ENCODE data around the gene TECTB. TPM values are rescaled to one million over a fixed set of nuclear protein-coding genes. Genes with fewer than 3 reads are reported as not detected.

Gene TECTB
- total RNA-seq, 1 donor: not detected

DNA sequence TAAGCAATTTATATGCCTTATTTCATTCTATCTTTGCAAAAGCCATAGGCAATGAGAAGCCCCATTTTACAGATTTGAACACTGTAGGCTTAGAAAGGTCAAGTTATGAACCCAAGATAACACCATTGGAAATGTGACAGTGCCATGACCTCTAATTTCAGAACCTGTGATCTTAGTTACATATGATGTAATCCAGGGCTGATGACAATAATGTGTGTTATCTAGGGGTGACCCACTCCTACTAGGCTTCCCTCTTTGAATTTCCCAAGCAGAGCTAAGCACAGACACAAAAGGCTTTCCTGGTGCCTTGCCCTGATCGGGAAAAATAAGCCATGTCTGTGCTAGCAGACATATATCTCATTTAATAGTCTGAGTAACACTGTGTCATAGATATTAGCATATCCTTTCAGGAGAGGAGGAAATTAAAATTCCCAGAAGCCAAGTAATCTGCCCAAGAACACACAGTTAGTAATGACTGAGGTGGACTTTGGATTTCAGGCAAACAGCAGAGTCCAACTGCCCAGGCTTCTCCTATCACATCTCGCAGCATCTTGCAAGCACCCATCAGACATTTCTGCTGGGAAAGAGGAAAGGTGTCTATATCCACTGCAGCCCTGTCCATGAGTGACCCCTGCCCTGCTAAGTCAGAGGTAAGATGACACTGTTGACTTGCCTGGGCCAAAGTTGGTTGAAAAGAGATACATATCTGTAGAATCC, 2.8 kb upstream of the TECTB start:
- no peak overlapping the region for H3K4me3 ChIP-seq (ENCODE audit: low read depth, low read length)
- DNase-seq (ENCODE audit: low read depth): no peak
- TF ChIP-seq, protein P1, sequence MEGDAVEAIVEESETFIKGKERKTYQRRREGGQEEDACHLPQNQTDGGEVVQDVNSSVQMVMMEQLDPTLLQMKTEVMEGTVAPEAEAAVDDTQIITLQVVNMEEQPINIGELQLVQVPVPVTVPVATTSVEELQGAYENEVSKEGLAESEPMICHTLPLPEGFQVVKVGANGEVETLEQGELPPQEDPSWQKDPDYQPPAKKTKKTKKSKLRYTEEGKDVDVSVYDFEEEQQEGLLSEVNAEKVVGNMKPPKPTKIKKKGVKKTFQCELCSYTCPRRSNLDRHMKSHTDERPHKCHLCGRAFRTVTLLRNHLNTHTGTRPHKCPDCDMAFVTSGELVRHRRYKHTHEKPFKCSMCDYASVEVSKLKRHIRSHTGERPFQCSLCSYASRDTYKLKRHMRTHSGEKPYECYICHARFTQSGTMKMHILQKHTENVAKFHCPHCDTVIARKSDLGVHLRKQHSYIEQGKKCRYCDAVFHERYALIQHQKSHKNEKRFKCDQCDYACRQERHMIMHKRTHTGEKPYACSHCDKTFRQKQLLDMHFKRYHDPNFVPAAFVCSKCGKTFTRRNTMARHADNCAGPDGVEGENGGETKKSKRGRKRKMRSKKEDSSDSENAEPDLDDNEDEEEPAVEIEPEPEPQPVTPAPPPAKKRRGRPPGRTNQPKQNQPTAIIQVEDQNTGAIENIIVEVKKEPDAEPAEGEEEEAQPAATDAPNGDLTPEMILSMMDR (IDR thresholded peaks at IDR 0.05; ENCODE audit: insufficient read depth, low read depth, low read length): no peak

DNA sequence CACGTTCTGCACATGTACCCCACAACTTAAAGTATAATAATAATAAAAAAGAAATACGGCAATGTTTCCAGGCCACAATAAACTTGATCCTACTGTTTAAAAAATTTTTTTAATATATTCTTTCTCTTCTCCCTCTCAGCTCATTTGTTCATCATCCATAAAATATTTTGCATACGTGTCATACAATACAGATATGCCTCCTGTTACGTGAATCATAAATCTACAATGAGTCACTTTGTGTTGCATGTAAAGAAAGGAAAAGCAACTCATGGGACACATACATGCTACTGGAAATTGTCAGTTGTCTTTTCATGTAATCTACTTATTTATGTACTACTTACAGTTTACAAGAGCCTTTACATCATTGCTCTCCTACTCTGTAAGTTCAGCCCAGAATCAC, 1.1 kb upstream of the TECTB start:
- TF ChIP-seq, protein P1 (IDR thresholded peaks at IDR 0.05; ENCODE audit: insufficient read depth, low read depth, low read length): no peak
- H3K4me3 ChIP-seq (ENCODE audit: low read depth, low read length): no peak overlapping the region
- no peak for DNase-seq (ENCODE audit: low read depth)

DNA sequence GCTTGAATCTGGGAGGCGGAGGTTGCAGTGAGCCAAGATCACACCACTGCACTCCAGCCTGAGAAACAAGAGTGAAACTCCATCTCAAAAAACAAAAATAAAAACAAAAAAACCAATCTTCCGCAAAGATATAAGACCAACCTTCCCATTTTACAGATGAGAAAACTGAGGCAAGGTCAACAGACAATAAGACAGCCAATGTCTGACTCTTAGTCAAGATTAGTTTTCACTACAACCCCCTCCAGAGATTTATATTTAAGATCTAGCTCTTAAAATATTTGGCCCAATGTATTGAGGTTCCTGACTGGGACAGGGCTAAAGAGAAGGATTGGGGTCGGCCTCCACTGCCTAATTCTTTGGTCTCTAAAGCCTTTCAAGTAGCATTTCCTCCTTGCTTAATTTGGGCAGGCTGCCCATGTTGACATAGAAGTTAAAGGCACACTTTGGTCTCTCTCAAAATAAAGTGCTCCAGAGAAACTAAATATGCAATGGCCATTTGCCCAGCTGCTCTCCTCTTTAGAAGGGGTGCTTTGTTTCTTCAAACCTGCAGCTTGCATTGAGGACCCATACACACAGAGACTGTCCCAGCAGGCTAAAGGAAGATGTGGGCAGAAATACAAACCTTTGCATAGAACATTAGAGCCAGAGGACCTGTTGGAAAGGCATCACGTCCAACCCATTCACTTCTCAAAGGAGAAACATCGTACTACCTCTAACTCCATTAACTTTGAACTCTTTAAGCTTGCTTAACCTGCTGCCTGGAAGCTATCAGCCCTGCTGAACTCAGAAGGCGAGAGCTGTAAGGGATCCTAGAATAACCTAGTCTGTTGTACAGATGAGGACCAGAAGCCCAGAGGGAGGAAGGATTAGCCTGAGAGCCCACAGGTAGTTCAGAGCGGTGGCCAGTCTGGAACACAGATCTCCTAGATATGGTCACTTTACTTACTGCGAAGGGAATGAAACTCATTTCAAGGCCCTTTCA, 3.9 kb downstream of the TECTB start:
- TF ChIP-seq, protein P1 (IDR thresholded peaks at IDR 0.05; ENCODE audit: insufficient read depth, low read depth, low read length): no peak
- H3K4me3 ChIP-seq (ENCODE audit: low read depth, low read length): no peak overlapping the region
- DNase-seq (ENCODE audit: low read depth): no peak

DNA sequence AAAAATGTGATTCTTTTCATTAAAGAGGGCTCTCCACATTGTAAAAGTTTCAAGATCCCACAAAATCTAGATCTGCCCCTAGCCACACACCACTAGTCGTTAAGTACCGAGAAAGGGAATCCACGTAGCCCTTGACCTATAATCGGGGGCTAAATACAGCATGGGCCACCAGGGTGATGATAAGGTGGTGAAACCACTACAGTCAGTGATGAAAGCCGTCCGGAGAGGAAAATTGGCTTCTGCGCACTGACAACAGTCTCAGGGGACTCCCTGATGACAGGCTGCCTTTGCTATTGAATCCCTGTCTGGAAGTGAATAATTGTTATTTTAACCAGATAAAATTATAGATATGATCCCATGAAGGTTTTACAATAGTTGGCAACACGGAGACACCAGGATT, 4.6 kb downstream of the TECTB start:
- no peak overlapping the region for H3K4me3 ChIP-seq (ENCODE audit: low read depth, low read length)
- no peak for DNase-seq (ENCODE audit: low read depth)
- TF ChIP-seq, protein P1 (IDR thresholded peaks at IDR 0.05; ENCODE audit: insufficient read depth, low read depth, low read length): no peak

DNA sequence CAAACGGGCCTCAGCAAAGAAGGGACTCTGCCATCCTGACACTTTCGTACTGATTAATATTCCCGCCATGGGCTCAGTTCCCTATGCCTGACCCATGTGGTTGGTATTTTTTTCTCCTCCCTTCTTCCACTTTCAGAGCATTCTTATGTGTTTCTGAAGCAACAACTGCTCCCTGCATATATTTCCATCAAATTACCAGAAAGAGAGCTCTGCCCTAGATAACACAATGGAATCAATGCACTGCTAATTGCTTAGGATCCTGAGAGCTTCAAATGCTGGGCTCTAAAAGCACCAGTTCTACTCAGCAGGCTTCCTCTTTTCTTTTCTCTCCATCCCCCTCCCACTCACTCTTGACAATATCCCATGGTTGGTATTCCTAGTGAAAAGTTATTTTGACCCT, 5.3 kb downstream of the TECTB start:
- no peak overlapping the region for H3K4me3 ChIP-seq (ENCODE audit: low read depth, low read length)
- TF ChIP-seq, protein P1 (IDR thresholded peaks at IDR 0.05; ENCODE audit: insufficient read depth, low read depth, low read length): no peak
- DNase-seq (ENCODE audit: low read depth): no peak

DNA sequence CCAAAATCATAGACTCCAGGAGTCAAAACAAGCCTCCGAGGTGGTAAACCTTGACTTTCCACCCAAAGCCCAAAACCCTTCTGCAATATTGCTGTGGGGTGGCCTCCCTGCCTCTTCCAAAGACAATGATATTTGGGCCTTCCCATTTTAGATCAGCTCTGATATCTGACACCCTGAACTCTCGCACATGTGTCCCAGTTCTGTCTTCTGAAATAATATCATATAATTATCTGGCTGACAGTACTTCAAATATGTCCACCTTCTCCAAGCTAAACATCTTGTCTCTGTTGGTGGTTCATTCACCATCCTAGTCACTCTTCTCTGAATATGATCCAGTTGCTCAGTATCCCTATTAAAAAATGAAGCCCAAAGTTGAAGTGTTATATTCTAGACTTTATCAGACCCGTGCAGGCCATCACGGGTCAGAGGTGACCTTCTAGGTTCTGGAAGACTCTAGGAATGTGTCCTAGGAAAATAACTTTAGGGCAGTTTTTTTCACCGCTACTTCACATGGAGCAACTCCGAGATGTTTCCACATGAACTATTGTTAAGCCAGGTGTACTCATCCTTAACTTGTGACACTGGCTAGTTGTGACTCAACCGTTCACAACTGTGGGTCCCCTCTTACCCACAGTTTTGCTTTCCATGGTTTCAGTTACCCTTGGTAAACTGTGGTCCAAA, 6.3 kb downstream of the TECTB start:
- no peak for DNase-seq (ENCODE audit: low read depth)
- TF ChIP-seq, protein P1 (IDR thresholded peaks at IDR 0.05; ENCODE audit: insufficient read depth, low read depth, low read length): no peak
- no peak overlapping the region for H3K4me3 ChIP-seq (ENCODE audit: low read depth, low read length)
